H9 (cell line): ENCODE results near the gene AGBL3. TPM values are rescaled to one million over a fixed set of nuclear protein-coding genes. Genes with fewer than 3 reads are reported as not detected.

ENCODE experiments used
- DNase-seq: peaks from one replicate; pipeline ENCODE4 v3.0.0-alpha.2; 2017
- H2AFZ ChIP-seq: one replicate; pipeline ENCODE4 v1.6.1; 2013; ENCODE audit warnings: mild to moderate bottlenecking, low read length, control low read depth, moderate library complexity
- H2AK5ac ChIP-seq: 2 replicates; pipeline ENCODE4 v1.6.1; 2013; ENCODE audit warnings: low read length, control low read depth, mixed read lengths; ENCODE audit not compliant: insufficient read length
- H2BK120ac ChIP-seq: one replicate; pipeline ENCODE4 v1.6.1; 2013; ENCODE audit warnings: low read depth, mild to moderate bottlenecking, low read length, control low read depth, inconsistent platforms; ENCODE audit not compliant: poor library complexity, severe bottlenecking
- H2BK12ac ChIP-seq: 2 replicates; pipeline ENCODE4 v1.6.1; 2013; ENCODE audit warnings: low read length, control low read depth, mixed read lengths, low read depth; ENCODE audit not compliant: insufficient read length
- H2BK15ac ChIP-seq: 2 replicates; pipeline ENCODE4 v1.6.1; 2013; ENCODE audit warnings: low read depth, low read length, control low read depth
- H2BK20ac ChIP-seq: one replicate; pipeline ENCODE4 v1.6.1; 2013; ENCODE audit warnings: low read depth, mild to moderate bottlenecking, low read length, control low read depth, inconsistent platforms; ENCODE audit not compliant: poor library complexity, severe bottlenecking
- H2BK5ac ChIP-seq: 2 replicates; pipeline ENCODE4 v1.6.1; 2013; ENCODE audit warnings: low read length, control low read depth, mixed read lengths; ENCODE audit not compliant: insufficient read length
- H3K14ac ChIP-seq: 2 replicates; pipeline ENCODE4 v1.6.1; 2013; ENCODE audit warnings: low read length, control low read depth; ENCODE audit not compliant: insufficient read depth
- H3K18ac ChIP-seq: 2 replicates; pipeline ENCODE4 v1.6.1; 2013; ENCODE audit warnings: low read depth, mild to moderate bottlenecking, mixed read lengths, low read length, control low read depth; ENCODE audit not compliant: insufficient read length
- H3K23ac ChIP-seq: 2 replicates; pipeline ENCODE4 v1.6.1; 2013; ENCODE audit warnings: low read length, control low read depth, mixed read lengths, low read depth; ENCODE audit not compliant: insufficient read length
- H3K23me2 ChIP-seq: 2 replicates; pipeline ENCODE4 v1.6.1; 2013; ENCODE audit warnings: low read depth, mild to moderate bottlenecking, mixed read lengths, low read length, control low read depth; ENCODE audit not compliant: insufficient read length, poor library complexity, severe bottlenecking
- H3K27ac ChIP-seq: 2 replicates; pipeline ENCODE4 v1.5.1; 2013; ENCODE audit warnings: low read length, control low read depth, mixed read lengths, low read depth; ENCODE audit not compliant: insufficient read length
- H3K27me3 ChIP-seq: 2 replicates; pipeline ENCODE4 v1.6.1; 2013; ENCODE audit warnings: low read length, control low read depth, inconsistent platforms; ENCODE audit not compliant: insufficient read depth
- H3K4ac ChIP-seq: 2 replicates; pipeline ENCODE4 v1.6.1; 2013; ENCODE audit warnings: low read depth, mild to moderate bottlenecking, control low read depth, inconsistent platforms, low read length, moderate library complexity
- H3K4me1 ChIP-seq: 2 replicates; pipeline ENCODE4 v1.6.1; 2013; ENCODE audit warnings: low read length, control low read depth, inconsistent platforms; ENCODE audit not compliant: insufficient read depth
- H3K4me2 ChIP-seq: 2 replicates; pipeline ENCODE4 v1.6.1; 2013; ENCODE audit warnings: low read length, control low read depth, mixed read lengths; ENCODE audit not compliant: insufficient read length, insufficient read depth
- H3K56ac ChIP-seq: 2 replicates; pipeline ENCODE4 v1.6.1; 2013; ENCODE audit warnings: low read depth, mild to moderate bottlenecking, mixed read lengths, low read length, control low read depth; ENCODE audit not compliant: insufficient read length
- H3K79me1 ChIP-seq: 2 replicates; pipeline ENCODE4 v1.6.1; 2013; ENCODE audit warnings: low read depth, mild to moderate bottlenecking, moderate library complexity, low read length, control low read depth, inconsistent platforms; ENCODE audit not compliant: insufficient read depth, poor library complexity, severe bottlenecking
- H3K79me2 ChIP-seq: 2 replicates; pipeline ENCODE4 v1.6.1; 2013; ENCODE audit warnings: low read length, control low read depth, inconsistent platforms; ENCODE audit not compliant: insufficient read depth
- H3K9ac ChIP-seq: 2 replicates; pipeline ENCODE4 v1.6.1; 2013; ENCODE audit warnings: low read length, control low read depth, mixed read lengths; ENCODE audit not compliant: insufficient read length; ENCODE audit errors: extremely low read depth
- H3K9me3 ChIP-seq: one replicate; pipeline ENCODE4 v1.6.1; 2013; ENCODE audit warnings: low read depth, low read length, inconsistent platforms; ENCODE audit not compliant: control insufficient read depth
- H3T11ph ChIP-seq: one replicate; pipeline ENCODE4 v1.6.1; 2013; ENCODE audit warnings: mild to moderate bottlenecking, low read length, control low read depth, inconsistent platforms
- H4K20me1 ChIP-seq: one replicate; pipeline ENCODE4 v1.6.1; 2013; ENCODE audit not compliant: control insufficient read depth, insufficient read length, insufficient read depth
- H4K5ac ChIP-seq: 2 replicates; pipeline ENCODE4 v1.6.1; 2013; ENCODE audit warnings: low read depth, mild to moderate bottlenecking, mixed read lengths, low read length, control low read depth; ENCODE audit not compliant: insufficient read length
- H4K8ac ChIP-seq: replicated peaks from 2 replicates; pipeline ENCODE4 v1.6.1; 2013; ENCODE audit warnings: low read length, control low read depth, mixed read lengths, low read depth; ENCODE audit not compliant: insufficient read length
- H4K91ac ChIP-seq: 2 replicates; pipeline ENCODE4 v1.6.1; 2013; ENCODE audit warnings: low read depth, mild to moderate bottlenecking, moderate library complexity, mixed read lengths, low read length, control low read depth; ENCODE audit not compliant: insufficient read length
- H3K27ac Mint-ChIP-seq, 3 experiments: 2 replicates in 2 of 3; 3 replicates in 1 of 3; pipeline ENCODE4 v1.8.0; 2020 to 2021; ENCODE audit warnings: mixed read lengths in 3 of 3, mild to moderate bottlenecking in 1 of 3, moderate library complexity in 1 of 3
- H3K27me3 Mint-ChIP-seq: 2 replicates; pipeline ENCODE4 v1.8.0; 2021; ENCODE audit warnings: low read depth, mild to moderate bottlenecking, moderate library complexity, mixed read lengths
- H3K36me3 Mint-ChIP-seq, 3 experiments: 2 replicates in 2 of 3; 3 replicates in 1 of 3; pipeline ENCODE4 v1.8.0; 2020 to 2021; ENCODE audit warnings: low read depth in 3 of 3, mixed read lengths in 3 of 3; ENCODE audit not compliant: insufficient read depth in 1 of 3
- H3K4me1 Mint-ChIP-seq, 2 experiments: 2 replicates each; pipeline ENCODE4 v1.8.0; 2020; ENCODE audit warnings: mixed read lengths in 2 of 2
- H3K4me3 Mint-ChIP-seq, 2 experiments: 2 replicates in 1 of 2; 3 replicates in 1 of 2; pipeline ENCODE4 v1.8.0; 2020 to 2021; ENCODE audit warnings: mild to moderate bottlenecking in 2 of 2, mixed read lengths in 2 of 2, moderate library complexity in 1 of 2
- H3K9me3 Mint-ChIP-seq, 2 experiments: 2 replicates in 1 of 2; 3 replicates in 1 of 2; pipeline ENCODE4 v1.8.0; 2020; ENCODE audit warnings: mild to moderate bottlenecking in 2 of 2, mixed read lengths in 2 of 2, moderate library complexity in 1 of 2
- WGBS: extraction: QIAGEN DNeasy Blood & Tissue Kit; methylation state at CpG from one replicate; pipeline ENCODE4 v1.1.7; 2013; ENCODE audit warnings: missing lambda C conversion rate, low lambda C conversion rate, mixed read lengths; ENCODE audit not compliant: insufficient read length; ENCODE audit errors: extremely low coverage; 5-methylcytosine and 5-hydroxymethylcytosine counted together
- total RNA-seq: library from RNA; stranded (reverse); gene quantifications from 2 replicates; pipeline ENCODE4 v1.2.1, GENCODE V29; 2021
- TF ChIP-seq, protein P1 (sequence below): fragments of 200-600 bp; sonication (generic); conservative IDR thresholded peaks from 3 replicates; pipeline ENCODE4 v1.8.0; 2021; ENCODE audit warnings: antibody characterized with exemption, mild to moderate bottlenecking

The AGBL3 gene
- total RNA-seq, 1 experiment from 2014 or later: 2.4 TPM

DNA sequence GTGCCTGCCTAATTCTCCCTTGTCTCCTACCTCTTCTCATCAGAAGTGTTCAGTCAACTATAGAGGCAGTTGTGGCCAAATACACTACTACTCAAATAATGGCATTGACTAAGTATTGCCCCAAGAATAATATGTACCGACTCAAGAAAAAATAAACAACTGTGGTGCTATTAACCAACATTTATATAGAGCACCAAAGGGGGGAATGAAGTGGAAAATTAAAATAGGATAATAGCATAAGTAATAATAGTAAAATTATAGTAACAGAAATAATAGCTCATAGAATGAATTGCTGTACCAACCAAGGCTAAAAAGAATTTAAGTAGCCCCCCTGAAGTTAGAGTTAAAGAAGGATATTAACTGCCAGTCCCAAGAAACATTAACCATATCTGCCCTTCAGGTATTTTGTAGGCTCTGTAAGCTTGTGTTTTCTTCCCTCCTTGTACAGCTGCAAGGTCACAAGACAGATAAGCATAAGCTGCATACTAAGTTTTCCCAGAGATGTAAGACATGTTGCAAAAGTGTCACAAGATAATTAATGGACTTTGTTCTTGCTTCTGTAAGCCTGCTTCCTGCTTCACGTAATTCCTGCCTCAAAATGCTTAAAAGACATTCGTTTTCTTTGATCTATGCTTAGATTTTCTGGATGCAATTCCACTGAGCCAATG, 195.1 kb downstream of the AGBL3 start:
- Histone ChIP-seq H3K23me2 (no peaks in the 10 kb centered on the region), H2AFZ (no peak overlapping the region), H4K5ac (no peak overlapping the region), H4K20me1 (no peaks in the 10 kb centered on the region), H3K14ac (no peak overlapping the region), H3K27me3 (no peaks in the 10 kb centered on the region), H2BK120ac (no peak overlapping the region), H3T11ph (no peak overlapping the region), H3K4me2 (no peak overlapping the region), H4K8ac (no peak overlapping the region), H3K4me1 (peaks cover 5% of the 10 kb centered on the region; the same call in 1 of the 2 replicates), H2BK12ac (no peak overlapping the region), H3K56ac (no peak overlapping the region), H3K9ac (no peak overlapping the region), H2BK20ac (no peak overlapping the region), H3K79me2 (no peaks in the 10 kb centered on the region), H3K18ac (no peak overlapping the region), H3K4ac (no peak overlapping the region), H2BK15ac (no peak overlapping the region), H3K79me1 (no peaks in the 10 kb centered on the region), H3K9me3 (peaks cover 25% of the 10 kb centered on the region), H2AK5ac (no peak overlapping the region), H3K27ac (no peak overlapping the region), H4K91ac (no peak overlapping the region), H3K23ac (no peak overlapping the region), H2BK5ac (no peak overlapping the region)
- TF ChIP-seq, protein P1, sequence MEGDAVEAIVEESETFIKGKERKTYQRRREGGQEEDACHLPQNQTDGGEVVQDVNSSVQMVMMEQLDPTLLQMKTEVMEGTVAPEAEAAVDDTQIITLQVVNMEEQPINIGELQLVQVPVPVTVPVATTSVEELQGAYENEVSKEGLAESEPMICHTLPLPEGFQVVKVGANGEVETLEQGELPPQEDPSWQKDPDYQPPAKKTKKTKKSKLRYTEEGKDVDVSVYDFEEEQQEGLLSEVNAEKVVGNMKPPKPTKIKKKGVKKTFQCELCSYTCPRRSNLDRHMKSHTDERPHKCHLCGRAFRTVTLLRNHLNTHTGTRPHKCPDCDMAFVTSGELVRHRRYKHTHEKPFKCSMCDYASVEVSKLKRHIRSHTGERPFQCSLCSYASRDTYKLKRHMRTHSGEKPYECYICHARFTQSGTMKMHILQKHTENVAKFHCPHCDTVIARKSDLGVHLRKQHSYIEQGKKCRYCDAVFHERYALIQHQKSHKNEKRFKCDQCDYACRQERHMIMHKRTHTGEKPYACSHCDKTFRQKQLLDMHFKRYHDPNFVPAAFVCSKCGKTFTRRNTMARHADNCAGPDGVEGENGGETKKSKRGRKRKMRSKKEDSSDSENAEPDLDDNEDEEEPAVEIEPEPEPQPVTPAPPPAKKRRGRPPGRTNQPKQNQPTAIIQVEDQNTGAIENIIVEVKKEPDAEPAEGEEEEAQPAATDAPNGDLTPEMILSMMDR: no peak
- H3K27ac Mint-ChIP-seq: no peak overlapping the region
- H3K9me3 Mint-ChIP-seq: peaks cover 34 to 37% of the 10 kb centered on the region in 2 experiments
- DNase-seq: no peak
- H3K4me1 Mint-ChIP-seq: peaks cover 12 to 25% of the 10 kb centered on the region in 2 experiments
- no peak overlapping the region for H3K4me3 Mint-ChIP-seq
- no peaks in the 10 kb centered on the region for H3K27me3 Mint-ChIP-seq
- no CpG with 5 or more reads among the region's 3 CpGs for whole genome bisulfite sequencing
- peaks cover 30 to 78% (median 57%) of the 10 kb centered on the region in 3 experiments for H3K36me3 Mint-ChIP-seq
